C4-2B (cell line): ENCODE results near the gene TLR5.

ENCODE experiments used
- H3K27ac ChIP-seq: fragments of 450-650 bp; 2 replicates; pipeline ENCODE4 v1.5.1; 2017
- CTCF ChIP-seq: fragments of 450-650 bp; conservative IDR thresholded peaks from 2 replicates; pipeline ENCODE4 v1.5.1; 2017; ENCODE audit warnings: mild to moderate bottlenecking
- ZFX ChIP-seq: fragments of 450-650 bp; IDR thresholded peaks from 2 replicates; pipeline ENCODE4 v1.6.1; 2017

The TLR5 gene

GRCh38 chr1:223136086-223136485, 7.0 kb downstream of the TLR5 start:
- TF ChIP-seq CTCF (no peak), ZFX (no peak)
- no peak overlapping the region; the same call in 1 of the 2 replicates for H3K27ac ChIP-seq

GRCh38 chr1:223135176-223135942, 7.7 kb downstream of the TLR5 start:
- no peak for TF ChIP-seq ZFX
- no peak for TF ChIP-seq CTCF
- H3K27ac ChIP-seq, result peak overlapping the region; percentile 61; the same call in 1 of the 2 replicates

GRCh38 chr1:223133824-223134435, 9.1 kb downstream of the TLR5 start:
- H3K27ac ChIP-seq, result peak overlapping the region; percentile 61
- TF ChIP-seq CTCF (peak; percentile 99), ZFX (no peak)

GRCh38 chr1:223133306-223133823, 9.7 kb downstream of the TLR5 start:
- peak overlapping the region; percentile 61 for H3K27ac ChIP-seq
- TF ChIP-seq ZFX (no peak), CTCF (0 out of 2 replicates have a peak, but pooled peaks have one; percentile 44)

GRCh38 chr1:223129229-223129901, 13.7 kb downstream of the TLR5 start:
- H3K27ac ChIP-seq, result no peak overlapping the region; the same call in 1 of the 2 replicates
- TF ChIP-seq CTCF (peak; percentile 99), ZFX (no peak)

GRCh38 chr1:223126741-223127140, 16.3 kb downstream of the TLR5 start:
- no peak for TF ChIP-seq CTCF
- no peak for TF ChIP-seq ZFX
- no peak overlapping the region for H3K27ac ChIP-seq
